Inflammatory macrophage treated with lipopolysaccharide for 1 hour (primary cell): Measurements from ENCODE around the gene OR4D5.

Experiments
- DNase-seq, 2 donors: peaks; one replicate each; pipeline ENCODE4 v3.0.0-alpha.2; 2020 to 2022

The OR4D5 gene

GRCh38 chr11:123939317-123939716 lies at the start of gene OR4D5:
Gene OR4D5 (plus strand): TSS chr11:123939617. CDS start chr11:123939617, 0 bp downstream.
- DNase-seq, result no peak

GRCh38 chr11:123892031-123892430 lies 47.4 kb upstream of the OR4D5 start:
- no peak for DNase-seq

DNA sequence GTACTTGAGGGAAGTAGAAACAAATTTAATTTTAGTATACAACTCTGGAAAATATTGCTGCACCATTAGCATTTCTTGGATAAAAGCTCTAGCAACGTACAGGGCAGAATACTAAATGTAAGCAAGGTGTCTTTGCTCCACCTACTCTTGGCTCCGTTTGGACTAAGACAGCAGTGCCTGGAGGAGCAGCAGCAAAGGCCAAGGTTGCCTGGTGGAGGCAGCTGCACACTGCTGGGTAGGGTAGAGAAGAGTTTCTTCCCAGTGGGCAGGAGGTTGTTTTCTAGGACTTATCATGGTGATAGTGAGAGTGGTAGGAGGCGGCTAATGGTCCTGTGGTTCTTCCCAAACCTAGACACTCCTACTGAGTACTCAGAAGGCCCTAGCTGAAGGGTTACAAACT lies 39.6 kb upstream of the OR4D5 start:
- DNase-seq, result no peak

GRCh38 chr11:123901867-123902266 lies 37.5 kb upstream of the OR4D5 start, which contains the start of gene OR8D4:
Gene OR8D4 (plus strand): TSS chr11:123902167. CDS start chr11:123906432, 4,265 bp downstream.
- DNase-seq, result no peak

DNA sequence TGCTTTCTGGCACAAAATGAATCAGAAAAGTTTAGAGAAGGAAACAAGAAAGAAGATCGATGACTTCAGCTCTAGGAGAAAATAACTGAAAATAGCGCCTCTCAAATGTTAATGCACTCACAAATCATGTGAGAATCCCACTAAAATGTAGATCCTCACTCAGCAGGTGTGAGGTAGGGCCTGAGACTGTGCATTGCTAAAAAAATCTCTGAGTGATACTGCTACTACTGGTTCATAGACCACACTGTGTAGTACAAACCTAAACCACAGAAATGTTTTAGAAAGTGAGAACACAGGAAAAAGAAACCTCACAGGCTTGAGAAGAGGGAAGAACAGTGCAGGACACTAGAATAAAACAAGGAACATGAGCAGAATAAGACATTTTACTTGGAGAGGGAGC lies 35.5 kb upstream of the OR4D5 start:
- DNase-seq, result no peak

- no peak for DNase-seq
These were observed 34.5 kb upstream of the OR4D5 start for GRCh38 chr11:123904932-123905331.

- DNase-seq, result no peak
These were observed 33.6 kb upstream of the OR4D5 start for GRCh38 chr11:123905826-123906225.

DNA sequence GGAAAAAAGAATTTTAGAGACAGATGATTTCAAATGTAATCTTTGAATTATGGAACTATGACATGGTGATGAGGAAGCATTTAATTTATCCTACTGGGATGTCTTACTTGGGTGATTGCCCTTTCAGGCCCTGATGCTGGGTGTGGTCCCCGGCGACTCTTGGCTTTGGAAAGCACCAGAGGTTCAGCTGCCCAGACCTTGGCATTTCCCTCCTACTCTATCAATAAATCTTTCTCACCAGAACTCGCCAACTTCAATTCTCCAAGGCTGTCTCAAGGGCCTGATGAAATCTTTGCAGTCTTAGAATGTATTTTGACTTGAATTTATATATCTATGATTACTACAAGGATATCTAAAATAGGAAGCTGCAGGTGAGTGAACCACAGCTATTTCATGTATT lies 18.5 kb upstream of the OR4D5 start:
- DNase-seq, result no peak

DNA sequence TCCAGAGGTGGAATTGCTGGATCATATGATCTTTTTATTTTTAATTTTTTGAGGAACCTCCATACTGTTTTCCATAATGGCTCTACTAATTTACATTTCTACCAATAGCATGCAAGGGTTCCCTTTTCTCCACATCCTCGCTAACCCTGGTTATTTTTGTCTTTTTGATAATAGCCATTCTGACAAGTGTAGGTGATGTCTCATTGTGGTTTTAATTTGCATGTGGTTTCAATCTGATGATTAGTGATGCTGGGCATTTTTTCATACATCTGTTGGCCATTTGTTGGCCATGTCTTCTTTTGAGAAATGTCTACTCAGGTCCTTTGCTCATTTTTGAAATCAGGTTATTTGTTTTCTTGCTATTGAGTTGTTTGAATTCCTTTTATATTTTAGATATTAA lies 15.4 kb upstream of the OR4D5 start:
- DNase-seq, result no peak

DNA sequence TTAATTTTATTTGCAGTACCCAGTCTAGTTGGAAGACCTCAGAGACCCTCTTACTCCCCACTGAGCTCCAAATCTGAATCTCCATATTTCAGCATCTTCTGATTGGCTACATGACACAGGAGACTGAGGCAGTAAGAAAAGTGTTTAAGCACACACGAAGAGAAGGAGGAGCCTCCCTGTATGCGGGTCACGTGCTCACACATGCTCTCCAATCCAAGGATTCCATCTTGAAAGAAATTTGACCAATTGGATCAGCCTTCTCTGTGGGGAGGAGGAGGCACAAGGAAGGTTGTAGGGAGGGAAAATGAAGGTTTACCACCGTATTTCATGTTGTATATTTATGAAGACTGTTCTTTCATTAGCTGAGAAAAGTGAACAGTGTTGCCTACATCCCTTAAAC lies 3.0 kb downstream of the OR4D5 start:
- DNase-seq, result no peak

- DNase-seq, result no peak
These were observed 4.3 kb downstream of the OR4D5 start, which contains the start of gene OR6T1 for GRCh38 chr11:123943738-123944137. Gene OR6T1 (minus strand): TSS chr11:123943838. CDS start chr11:123943838, 0 bp downstream.

DNA sequence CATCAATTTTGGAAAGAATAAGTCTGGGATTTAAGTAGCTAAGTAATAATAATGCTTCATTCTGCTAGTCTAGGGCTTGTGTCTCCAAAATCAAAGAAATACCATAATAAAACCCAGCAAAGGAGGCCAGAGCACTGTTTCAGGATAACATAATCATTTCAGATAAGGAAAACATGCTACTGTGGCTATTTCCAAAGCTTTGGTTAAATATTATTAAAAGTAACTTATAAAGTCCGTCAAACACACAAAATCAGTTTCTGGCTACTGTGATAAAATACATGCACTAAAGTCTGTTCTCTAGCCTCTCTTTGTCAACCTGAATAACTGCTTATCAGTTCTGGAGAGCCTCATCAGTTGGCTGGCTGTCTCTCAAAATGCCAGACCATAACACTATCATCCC lies 5.7 kb downstream of the OR4D5 start:
- no peak for DNase-seq

GRCh38 chr11:123956752-123957151 lies 17.3 kb downstream of the OR4D5 start:
- DNase-seq, result no peak

- no peak for DNase-seq
These were observed 34.4 kb downstream of the OR4D5 start for GRCh38 chr11:123973816-123974215.

DNA sequence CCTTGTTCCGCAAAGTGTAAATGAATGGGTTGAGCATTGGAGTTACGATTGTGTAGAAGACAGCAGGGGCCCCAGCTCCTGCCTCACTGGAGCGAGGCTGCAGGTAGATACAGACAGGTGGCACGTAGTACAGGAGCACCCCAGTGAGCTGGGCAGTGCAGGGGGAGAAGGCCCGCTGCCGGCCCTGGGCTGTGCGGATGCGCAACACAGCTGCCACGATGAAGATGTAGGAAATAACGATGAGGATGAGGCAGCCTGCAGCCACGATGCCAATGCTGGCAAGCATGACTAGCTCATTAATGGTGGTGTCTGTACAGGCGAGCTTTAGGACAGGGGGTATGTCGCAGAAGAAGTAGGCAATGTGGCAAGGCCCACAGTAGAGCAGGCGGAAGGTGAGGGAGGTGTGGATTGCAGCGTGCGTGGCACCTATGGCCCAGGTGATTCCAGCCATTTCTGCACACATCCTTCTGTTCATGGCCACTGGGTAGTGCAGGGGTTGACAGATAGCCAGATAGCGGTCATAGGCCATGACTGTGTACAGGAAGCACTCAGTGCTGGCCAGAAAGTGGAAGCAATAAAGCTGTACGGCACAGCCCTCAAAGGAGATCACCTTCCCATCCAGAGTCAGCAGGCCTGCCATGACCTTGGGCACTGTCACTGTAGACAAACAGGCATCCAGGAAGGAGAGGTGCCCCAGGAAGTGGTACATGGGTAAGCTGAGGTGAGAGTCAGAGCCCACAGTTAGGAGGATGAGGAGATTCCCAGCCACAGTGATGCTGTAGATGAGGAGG lies 37.5 kb downstream of the OR4D5 start:
- no peak for DNase-seq

DNA sequence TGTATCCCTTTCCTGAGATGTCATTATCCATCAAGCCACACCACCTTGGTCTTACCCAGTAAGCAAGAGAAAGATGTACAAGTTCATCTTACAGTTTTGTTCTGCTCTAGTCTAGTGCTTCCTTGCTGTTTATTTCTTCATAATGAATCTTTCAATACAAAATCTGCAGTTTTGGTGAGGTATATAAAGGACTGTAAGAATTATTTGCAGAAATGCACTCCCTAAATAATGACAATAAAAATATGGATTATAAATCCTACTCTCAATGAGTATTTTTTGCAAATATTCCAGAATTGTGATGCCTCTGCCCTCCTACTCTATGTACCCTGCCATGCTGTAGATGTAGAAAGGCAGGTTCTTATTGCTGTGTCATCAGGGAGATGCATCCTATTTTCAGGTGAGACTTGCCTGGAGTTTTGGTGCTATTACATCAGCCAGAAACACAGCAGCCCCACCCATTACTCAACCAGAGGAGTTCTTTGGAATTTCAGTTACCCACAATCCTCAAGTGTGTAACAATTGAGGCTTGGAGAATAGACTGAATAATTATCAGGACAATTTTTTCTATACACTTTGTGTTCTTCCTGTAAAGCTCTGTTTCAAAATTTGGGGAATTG lies 38.4 kb downstream of the OR4D5 start, which contains the start of gene OR10S1:
Gene OR10S1 (minus strand): TSS at position 51 of the 617 bp plus-strand sequence. CDS start 117 bp downstream, outside the sequence.
- no peak for DNase-seq

GRCh38 chr11:123979311-123979710 lies 39.9 kb downstream of the OR4D5 start:
- DNase-seq, result no peak
